Dermis lymphatic vessel endothelial cell (primary cell): ENCODE results near the gene REPS1. TPM values are rescaled to one million over a fixed set of nuclear protein-coding genes. Genes with fewer than 3 reads are reported as not detected.

ENCODE experiments used
- total RNA-seq: library from RNA; depleted of rRNA; stranded (reverse); fragments of >200 nt; gene quantifications from 2 replicates; pipeline ENCODE4 v1.2.1, GENCODE V29; 2014

Gene REPS1
- total RNA-seq = 18.7 and 22.3 TPM in 2 replicates

GRCh38 chr6:138987643-138988468 is at the start of gene REPS1:
TSS of gene REPS1 (minus strand) at chr6:138988253. CDS start at chr6:138987682, 571 bp downstream.

GRCh38 chr6:139028658-139029469 is 40.8 kb upstream of the REPS1 start, which contains the start of gene ABRACL:
TSS of gene ABRACL (plus strand) at chr6:139028745. CDS start at chr6:139034161, 5,416 bp downstream.

Other genes starting within 250 kb of the REPS1 start
- 19.2 and 27.2 TPM in 2 replicates for gene CCDC28A, start 214.5 kb downstream of the REPS1 start, total RNA-seq
- gene ECT2L, start 192.2 kb downstream of the REPS1 start, total RNA-seq = under 0.01 TPM in 1 of 2 replicates, not detected in the other
- 5.2 and 5.9 TPM in 2 replicates for gene ABRACL, start 40.5 kb upstream of the REPS1 start, total RNA-seq
- gene HECA, start 146.8 kb upstream of the REPS1 start, total RNA-seq = 41.8 and 44.3 TPM in 2 replicates